ENCODE results near the gene EVC2. TPM values are rescaled to one million over a fixed set of nuclear protein-coding genes. Genes with fewer than 3 reads are reported as not detected.

Gene EVC2
- total RNA-seq, 4 donors from 2014 or later: 15.7 to 24.5 (median 17.2) TPM

DNA sequence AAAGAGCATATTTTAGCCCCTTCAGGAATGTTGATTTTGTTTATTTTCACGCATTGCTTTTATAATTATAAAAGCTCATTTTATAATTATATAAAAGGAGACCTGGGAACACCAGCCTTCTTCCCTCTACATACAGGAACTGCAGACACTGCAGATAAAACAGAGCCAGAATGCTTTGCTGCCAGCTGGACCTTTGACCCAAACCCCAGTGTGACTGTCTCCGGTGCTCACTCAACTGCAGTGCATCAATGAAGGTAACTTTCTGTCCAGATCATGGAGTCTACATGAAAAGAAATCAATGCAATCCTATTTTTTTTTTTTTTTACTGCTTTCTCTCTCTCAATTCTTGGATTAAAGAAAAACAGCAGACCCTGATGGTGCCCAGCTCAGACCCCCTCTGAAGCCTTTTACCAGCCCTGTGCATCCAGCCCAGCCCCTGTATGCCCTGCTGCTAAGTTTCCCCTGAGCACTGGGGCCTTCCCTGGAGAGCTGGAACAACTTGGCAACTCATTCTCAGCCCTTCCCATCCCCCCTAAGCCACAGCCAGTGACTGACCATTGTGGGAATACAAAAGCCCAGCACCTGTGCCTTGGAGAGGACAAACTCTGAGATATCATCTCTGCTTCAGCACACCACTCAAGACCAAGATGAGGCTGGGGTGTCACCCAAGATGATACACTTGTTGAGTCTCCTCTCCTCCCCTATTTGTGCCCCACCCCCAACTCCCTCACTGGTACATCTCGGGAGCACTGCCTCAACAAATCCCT lies 182.1 kb downstream of the EVC2 start:
- Histone ChIP-seq H3K36me3 (peaks cover 0 to 7% of the 10 kb centered on the region in 2 donors), H3K27me3 (no peaks in the 10 kb centered on the region), H3K4me1 (no peaks in the 10 kb centered on the region), H3K27ac (no peak overlapping the region), H3K9me3 (no peaks in the 10 kb centered on the region), H3K4me3 (replicated peaks in 1 of 3) (no peak overlapping the region)
- intact Hi-C loops (cut with DNase I): no loop called here
- no peak for TF ChIP-seq POLR2A (IDR thresholded peaks at IDR 0.05)
- TF ChIP-seq, protein P1, sequence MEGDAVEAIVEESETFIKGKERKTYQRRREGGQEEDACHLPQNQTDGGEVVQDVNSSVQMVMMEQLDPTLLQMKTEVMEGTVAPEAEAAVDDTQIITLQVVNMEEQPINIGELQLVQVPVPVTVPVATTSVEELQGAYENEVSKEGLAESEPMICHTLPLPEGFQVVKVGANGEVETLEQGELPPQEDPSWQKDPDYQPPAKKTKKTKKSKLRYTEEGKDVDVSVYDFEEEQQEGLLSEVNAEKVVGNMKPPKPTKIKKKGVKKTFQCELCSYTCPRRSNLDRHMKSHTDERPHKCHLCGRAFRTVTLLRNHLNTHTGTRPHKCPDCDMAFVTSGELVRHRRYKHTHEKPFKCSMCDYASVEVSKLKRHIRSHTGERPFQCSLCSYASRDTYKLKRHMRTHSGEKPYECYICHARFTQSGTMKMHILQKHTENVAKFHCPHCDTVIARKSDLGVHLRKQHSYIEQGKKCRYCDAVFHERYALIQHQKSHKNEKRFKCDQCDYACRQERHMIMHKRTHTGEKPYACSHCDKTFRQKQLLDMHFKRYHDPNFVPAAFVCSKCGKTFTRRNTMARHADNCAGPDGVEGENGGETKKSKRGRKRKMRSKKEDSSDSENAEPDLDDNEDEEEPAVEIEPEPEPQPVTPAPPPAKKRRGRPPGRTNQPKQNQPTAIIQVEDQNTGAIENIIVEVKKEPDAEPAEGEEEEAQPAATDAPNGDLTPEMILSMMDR (IDR thresholded peaks at IDR 0.05): no peak
- WGBS, 2 donors: 67 to 71% methylated on average over 3 of the region's 3 CpGs
- no peak for DNase-seq

DNA sequence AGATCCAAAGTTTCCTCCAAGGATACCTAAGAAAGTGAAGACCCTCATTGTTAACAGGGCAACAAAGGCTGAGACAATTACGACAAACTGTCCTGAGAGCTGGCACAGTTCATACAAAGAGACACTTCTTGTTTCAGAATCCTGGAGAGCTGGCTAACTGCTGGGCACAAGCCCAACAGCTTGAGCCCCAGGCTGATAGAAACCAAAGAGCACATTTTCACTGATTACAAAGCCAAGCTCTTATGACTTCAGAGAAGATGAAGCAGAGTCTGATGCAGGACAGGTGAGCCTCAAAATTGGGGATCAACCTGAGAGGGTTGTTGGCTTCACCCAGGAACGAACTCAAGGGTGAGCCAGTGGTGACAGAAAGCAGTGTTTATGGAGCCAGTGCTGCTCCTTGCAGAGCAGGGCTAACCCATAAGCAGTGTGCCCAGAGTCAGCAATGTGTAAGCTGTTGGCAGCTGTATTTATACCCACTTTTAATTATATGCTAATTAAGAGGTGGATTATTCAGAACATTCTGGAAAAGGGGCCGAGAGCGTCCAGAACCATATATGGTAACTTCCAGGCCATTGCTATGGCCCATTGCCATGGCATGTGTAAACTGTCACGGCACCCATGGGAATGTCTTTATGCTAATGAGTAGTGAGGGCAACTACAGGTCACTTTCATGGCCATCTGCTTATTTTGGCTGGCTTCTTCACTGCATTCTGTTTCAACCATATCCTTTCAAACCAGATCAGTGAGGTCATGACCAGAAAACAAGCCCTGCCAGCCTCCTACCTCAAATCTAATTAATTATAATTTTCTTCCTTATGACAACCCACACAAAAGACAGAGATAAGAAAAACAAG lies 183.7 kb downstream of the EVC2 start:
- no peaks in the 10 kb centered on the region for H3K36me3 ChIP-seq
- H3K27me3 ChIP-seq: no peaks in the 10 kb centered on the region
- H3K4me3 ChIP-seq (replicated peaks in 1 of 3): no peak overlapping the region
- TF ChIP-seq, protein P1 (IDR thresholded peaks at IDR 0.05): no peak
- TF ChIP-seq POLR2A (IDR thresholded peaks at IDR 0.05): no peak
- intact Hi-C loops (cut with DNase I): no loop called here
- H3K4me1 ChIP-seq: no peaks in the 10 kb centered on the region
- H3K27ac ChIP-seq: no peak overlapping the region
- DNase-seq: peak in 1 of 2 donors; percentile 7
- WGBS, 2 donors: 45 to 62% methylated on average over 5 of the region's 5 CpGs
- H3K9me3 ChIP-seq: no peaks in the 10 kb centered on the region

DNA sequence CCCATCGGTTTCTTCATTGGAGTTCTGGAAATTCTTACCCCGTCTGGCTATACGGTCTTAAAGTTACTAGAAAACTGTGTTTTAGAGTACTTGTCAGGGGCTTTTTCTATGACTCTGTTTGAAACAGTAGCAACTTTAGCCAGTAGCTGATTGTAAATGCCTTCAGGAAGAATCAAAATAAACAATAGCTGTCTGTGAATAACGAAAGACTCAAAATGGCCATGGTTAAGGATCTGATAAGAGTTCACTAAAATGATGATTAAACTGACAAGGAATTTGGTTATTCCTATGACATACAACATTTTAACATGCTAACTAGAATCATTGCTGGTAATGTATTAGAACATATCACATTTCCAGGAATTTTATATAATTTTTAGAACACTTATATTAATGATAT lies 191.0 kb downstream of the EVC2 start:
- H3K9me3 ChIP-seq: no peaks in the 10 kb centered on the region
- no peaks in the 10 kb centered on the region for H3K4me1 ChIP-seq
- WGBS, 2 donors: 90% methylated on average over 4 of the region's 4 CpGs
- H3K27me3 ChIP-seq: no peaks in the 10 kb centered on the region
- DNase-seq: no peak
- TF ChIP-seq, protein P1 (IDR thresholded peaks at IDR 0.05): no peak
- TF ChIP-seq POLR2A (IDR thresholded peaks at IDR 0.05): no peak
- no peak overlapping the region for H3K27ac ChIP-seq
- no peaks in the 10 kb centered on the region for H3K36me3 ChIP-seq
- intact Hi-C loops (cut with DNase I): no loop called here
- H3K4me3 ChIP-seq (replicated peaks in 1 of 3): no peak overlapping the region

DNA sequence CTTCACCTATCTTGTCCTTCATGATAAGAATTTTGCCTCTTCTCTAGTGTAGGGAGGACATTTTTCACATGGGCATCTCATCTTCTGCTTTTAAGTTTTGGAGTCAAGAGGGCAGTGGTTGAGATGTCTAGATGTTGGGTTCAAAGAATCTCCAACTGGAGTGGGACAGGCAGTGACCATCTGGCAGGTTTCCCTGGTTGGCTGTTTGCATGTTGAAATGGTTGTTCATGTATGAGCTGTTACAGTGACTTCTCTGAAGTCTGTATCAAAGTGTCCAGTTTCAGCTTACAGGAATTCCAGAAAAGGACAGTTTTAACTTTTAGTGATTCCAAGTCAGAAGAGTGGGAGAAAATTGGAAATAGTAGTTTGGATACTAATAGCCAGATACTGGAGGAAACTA lies 192.7 kb downstream of the EVC2 start:
- no peak for TF ChIP-seq POLR2A (IDR thresholded peaks at IDR 0.05)
- TF ChIP-seq, protein P1 (IDR thresholded peaks at IDR 0.05): no peak
- no peaks in the 10 kb centered on the region for H3K4me1 ChIP-seq
- H3K4me3 ChIP-seq (replicated peaks in 1 of 3): no peak overlapping the region
- H3K27me3 ChIP-seq: no peaks in the 10 kb centered on the region
- H3K9me3 ChIP-seq: no peaks in the 10 kb centered on the region
- no peaks in the 10 kb centered on the region for H3K36me3 ChIP-seq
- DNase-seq: no peak
- no peak overlapping the region for H3K27ac ChIP-seq
- intact Hi-C loops (cut with DNase I): no loop called here

Other genes starting within 250 kb of the EVC2 start
- 10 to 100 TPM; 21.4 to 43.6 (median 38.6) TPM for gene EVC, start 2.6 kb upstream of the EVC2 start, total RNA-seq
- gene CRMP1, start 184.5 kb upstream of the EVC2 start, total RNA-seq: 1 to 10 TPM in 1 of 4 donors, under 1 TPM in 2, not detected in 1; 0.63 to 3.0 (median 0.81) TPM